Measurements from ENCODE around the gene GALNT13.

GALNT13 gene

DNA sequence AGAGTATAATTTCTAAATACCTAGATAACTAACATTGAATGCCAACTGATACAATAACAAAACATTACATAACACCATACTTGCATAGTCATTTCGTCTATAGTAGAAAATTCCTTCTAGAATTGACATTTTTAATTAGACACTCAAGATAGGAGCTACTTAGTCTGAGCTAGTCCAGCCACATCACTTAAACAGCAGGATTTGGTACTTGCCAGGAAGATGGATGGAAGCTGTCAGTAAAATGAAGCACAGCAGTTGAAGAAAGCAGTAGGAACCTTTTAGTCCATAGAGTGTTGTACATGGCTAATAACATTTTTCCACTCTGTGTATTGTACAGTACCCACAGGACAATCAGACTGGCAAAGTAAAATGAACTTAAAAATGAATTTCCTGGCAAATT lies 372.0 kb downstream of the GALNT13 start:
- DNase-seq (ENCODE audit: low read depth): no peak
- no peak overlapping the region for H3K4me3 ChIP-seq (ENCODE audit: low read length)
- TF ChIP-seq, protein P1, sequence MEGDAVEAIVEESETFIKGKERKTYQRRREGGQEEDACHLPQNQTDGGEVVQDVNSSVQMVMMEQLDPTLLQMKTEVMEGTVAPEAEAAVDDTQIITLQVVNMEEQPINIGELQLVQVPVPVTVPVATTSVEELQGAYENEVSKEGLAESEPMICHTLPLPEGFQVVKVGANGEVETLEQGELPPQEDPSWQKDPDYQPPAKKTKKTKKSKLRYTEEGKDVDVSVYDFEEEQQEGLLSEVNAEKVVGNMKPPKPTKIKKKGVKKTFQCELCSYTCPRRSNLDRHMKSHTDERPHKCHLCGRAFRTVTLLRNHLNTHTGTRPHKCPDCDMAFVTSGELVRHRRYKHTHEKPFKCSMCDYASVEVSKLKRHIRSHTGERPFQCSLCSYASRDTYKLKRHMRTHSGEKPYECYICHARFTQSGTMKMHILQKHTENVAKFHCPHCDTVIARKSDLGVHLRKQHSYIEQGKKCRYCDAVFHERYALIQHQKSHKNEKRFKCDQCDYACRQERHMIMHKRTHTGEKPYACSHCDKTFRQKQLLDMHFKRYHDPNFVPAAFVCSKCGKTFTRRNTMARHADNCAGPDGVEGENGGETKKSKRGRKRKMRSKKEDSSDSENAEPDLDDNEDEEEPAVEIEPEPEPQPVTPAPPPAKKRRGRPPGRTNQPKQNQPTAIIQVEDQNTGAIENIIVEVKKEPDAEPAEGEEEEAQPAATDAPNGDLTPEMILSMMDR (conservative IDR thresholded peaks at IDR 0.05; ENCODE audit: low read length): no peak

DNA sequence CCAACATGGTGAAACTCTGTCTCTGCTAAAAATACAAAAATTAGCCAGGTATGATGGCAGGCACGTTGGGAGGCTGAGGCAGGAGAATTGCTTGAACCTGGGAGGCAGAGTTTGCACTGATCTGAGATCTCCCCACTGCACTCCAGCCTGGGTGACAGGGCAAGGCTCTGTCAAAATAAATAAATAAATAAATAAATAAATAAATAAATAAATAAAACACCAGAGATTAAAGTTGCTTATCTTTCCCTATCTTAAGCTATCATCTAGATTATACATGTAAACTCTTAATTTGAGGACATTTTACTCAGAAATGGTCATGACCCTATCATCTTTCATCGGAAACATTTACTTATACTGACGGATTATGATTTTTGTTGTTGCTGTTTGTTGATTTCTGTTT lies 373.2 kb downstream of the GALNT13 start:
- H3K4me3 ChIP-seq (ENCODE audit: low read length): no peak overlapping the region
- TF ChIP-seq, protein P1 (conservative IDR thresholded peaks at IDR 0.05; ENCODE audit: low read length): no peak
- no peak for DNase-seq (ENCODE audit: low read depth)

DNA sequence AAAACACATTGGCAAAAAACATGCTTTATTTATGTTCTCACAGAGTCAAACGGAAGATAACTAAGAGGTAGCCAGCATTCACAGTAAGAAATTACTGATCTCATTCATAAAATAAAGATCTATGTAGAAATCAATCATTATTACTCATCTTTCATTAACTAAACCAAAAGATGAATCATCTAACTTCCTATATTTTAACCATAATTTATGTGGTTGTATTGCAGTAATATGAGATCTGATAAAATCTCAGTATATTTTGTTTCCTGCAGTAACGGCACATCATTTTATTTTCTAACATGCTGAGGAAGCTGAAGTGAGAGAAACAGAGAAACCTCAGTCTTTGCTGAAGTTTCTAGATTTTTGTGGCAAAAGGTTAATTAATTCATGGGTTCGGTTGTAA lies 375.8 kb downstream of the GALNT13 start:
- DNase-seq (ENCODE audit: low read depth): no peak
- TF ChIP-seq, protein P1 (conservative IDR thresholded peaks at IDR 0.05; ENCODE audit: low read length): no peak
- no peak overlapping the region for H3K4me3 ChIP-seq (ENCODE audit: low read length)

DNA sequence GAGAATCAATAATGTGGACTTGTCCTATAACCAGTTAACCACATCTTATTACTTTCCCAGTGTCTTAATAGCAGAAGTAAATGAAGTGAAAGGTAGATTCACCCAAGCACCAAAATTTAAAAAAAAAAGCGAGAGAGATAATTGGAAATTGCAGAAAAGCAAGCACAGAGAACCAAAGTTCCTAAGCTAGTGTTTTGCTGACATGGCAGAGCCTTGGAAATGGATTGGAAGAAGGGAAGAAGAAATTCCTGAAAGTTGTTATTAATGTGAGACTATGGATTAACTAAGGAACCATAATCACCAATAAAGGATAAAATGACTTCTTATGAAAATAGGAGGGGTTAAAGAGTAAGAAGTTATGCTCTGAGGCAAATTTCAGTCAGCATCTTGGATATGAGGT lies 384.4 kb downstream of the GALNT13 start:
- no peak overlapping the region for H3K4me3 ChIP-seq (ENCODE audit: low read length)
- TF ChIP-seq, protein P1 (conservative IDR thresholded peaks at IDR 0.05; ENCODE audit: low read length): no peak
- DNase-seq (ENCODE audit: low read depth): no peak

DNA sequence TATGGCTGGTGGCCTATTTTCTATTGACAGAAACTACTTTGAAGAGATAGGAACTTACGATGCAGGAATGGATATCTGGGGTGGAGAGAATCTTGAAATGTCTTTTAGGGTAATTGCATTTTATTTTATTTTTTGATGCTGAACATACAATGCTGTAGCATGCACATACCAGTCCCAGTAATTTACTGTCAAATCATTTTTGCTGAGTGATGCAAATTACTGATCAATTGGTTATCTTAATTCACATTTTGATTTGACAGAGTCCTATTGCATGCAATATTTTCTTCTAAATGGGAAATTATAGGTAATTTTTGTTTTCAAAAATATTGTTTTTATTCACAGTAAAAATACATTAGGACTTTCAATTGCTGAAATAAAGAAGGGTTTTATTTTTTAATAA lies 387.3 kb downstream of the GALNT13 start:
- DNase-seq (ENCODE audit: low read depth): no peak
- TF ChIP-seq, protein P1 (conservative IDR thresholded peaks at IDR 0.05; ENCODE audit: low read length): no peak

DNA sequence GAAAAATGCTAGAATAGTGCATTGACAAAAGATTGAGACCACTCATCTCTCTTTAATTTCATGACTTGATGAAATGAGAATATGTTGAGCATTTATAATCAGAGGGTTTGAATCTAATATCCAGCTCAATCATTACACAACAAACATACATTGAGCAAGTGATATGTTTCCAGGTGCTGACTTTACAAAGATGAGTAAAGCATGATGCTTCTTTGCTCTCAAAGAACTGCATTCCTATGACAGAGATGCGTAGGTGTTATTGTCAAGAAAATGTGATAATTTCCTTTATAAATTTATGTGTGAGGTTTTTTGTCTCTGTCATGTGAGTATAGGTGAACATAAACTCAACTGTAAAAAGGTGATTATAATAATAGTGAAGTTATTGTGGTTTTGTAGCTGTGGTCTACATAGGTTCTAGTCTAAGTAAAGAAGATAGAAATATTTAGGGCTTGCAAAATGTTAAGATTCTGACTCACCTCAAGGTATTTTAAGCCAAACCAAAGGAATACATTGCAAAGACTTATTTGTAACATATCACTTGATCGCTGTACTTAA lies 389.8 kb downstream of the GALNT13 start:
- TF ChIP-seq, protein P1 (conservative IDR thresholded peaks at IDR 0.05; ENCODE audit: low read length): no peak
- DNase-seq (ENCODE audit: low read depth): no peak
- no peak overlapping the region for H3K4me3 ChIP-seq (ENCODE audit: low read length)

More for the DNA sequence above, 387.3 kb downstream of the GALNT13 start:
- no peak overlapping the region for H3K4me3 ChIP-seq (ENCODE audit: low read length)

DNA sequence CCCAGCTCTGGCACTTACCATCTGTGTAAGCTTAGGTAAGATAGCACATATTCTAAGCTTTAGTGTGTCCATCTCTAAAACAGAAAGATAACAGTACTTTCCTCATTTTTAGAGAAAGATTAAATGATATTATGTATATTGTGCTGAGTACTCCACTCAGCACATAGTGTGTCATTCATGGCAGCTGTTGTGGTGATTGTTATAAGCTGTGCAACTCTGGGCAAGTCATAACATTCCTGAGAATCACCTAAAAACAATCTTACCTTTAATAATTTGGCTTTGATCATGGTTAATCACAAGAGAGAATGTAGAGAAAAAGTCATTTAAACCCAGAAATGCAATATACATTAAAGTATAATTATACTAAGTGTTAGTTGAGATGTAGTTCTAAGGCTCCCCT lies 391.5 kb downstream of the GALNT13 start:
- no peak for DNase-seq (ENCODE audit: low read depth)
- H3K4me3 ChIP-seq (ENCODE audit: low read length): no peak overlapping the region
- TF ChIP-seq, protein P1 (conservative IDR thresholded peaks at IDR 0.05; ENCODE audit: low read length): no peak

All from AG10803 (cell line).